ENCODE results near the gene SUPV3L1. TPM values are rescaled to one million over a fixed set of nuclear protein-coding genes. Genes with fewer than 3 reads are reported as not detected.
"Not testable (repeated sequence)": the region's sequence is repeated elsewhere in the genome, so short reads cannot be mapped to it uniquely, and the experiment has no call there.

SUPV3L1 gene
- total RNA-seq, 2 experiments from 2014 or later: 78.1 to 78.7 TPM

- TF ChIP-seq CTCF (IDR thresholded peaks at IDR 0.05): no peak
- H3K27ac ChIP-seq (ENCODE audit: low read depth in 1 of 2, low read length in 2 of 2): no peak overlapping the region
- H3K4me3 ChIP-seq (ENCODE audit: low read length): no peak overlapping the region
- no peaks in the 10 kb centered on the region for H3K4me1 ChIP-seq (ENCODE audit: insufficient read depth, low read length)
- Mint-ChIP-seq H3K4me3 (no peak overlapping the region), H3K4me1 (ENCODE audit: low read depth) (no peaks in the 10 kb centered on the region), H3K27ac (no peak overlapping the region), H3K9me3 (no peaks in the 10 kb centered on the region), H3K27me3 (no peaks in the 10 kb centered on the region), H3K36me3 (ENCODE audit: low read depth) (peaks cover 40% of the 10 kb centered on the region)
- CTCF ChIA-PET: no interaction called here
- ATAC-seq (ENCODE audit: poor library complexity) (no peak), DNase-seq (no peak)
- peaks cover 31% of the 10 kb centered on the region for H3K36me3 ChIP-seq (ENCODE audit: insufficient read depth, low read length)
- intact Hi-C loops (cut with DNase I, micrococcal nuclease): no loop called here
- H3K27me3 ChIP-seq (ENCODE audit: control insufficient read depth in 1 of 2, insufficient read depth in 2 of 2, low read length in 2 of 2): no peaks in the 10 kb centered on the region
- POLR2A ChIA-PET: no interaction called here
- no peaks in the 10 kb centered on the region for H3K9me3 ChIP-seq (ENCODE audit: control insufficient read depth in 1 of 2, insufficient read depth in 1 of 2, low read length in 2 of 2)
Measured at GRCh38 chr10:69172241-69172982, 7.6 kb upstream of the SUPV3L1 start.

- intact Hi-C loops (cut with DNase I, micrococcal nuclease): loop anchor here in 1 of 2 experiments (5.0 kb wide), 1 partner anchor 183 kb away; no protein-coding TSS in a partner anchor
- H3K36me3 ChIP-seq (ENCODE audit: insufficient read depth, low read length); H3K4me1 ChIP-seq (ENCODE audit: insufficient read depth, low read length); H3K4me3 Mint-ChIP-seq; ATAC-seq (ENCODE audit: poor library complexity); H3K9me3 Mint-ChIP-seq; H3K27me3 Mint-ChIP-seq; H3K4me3 ChIP-seq (ENCODE audit: low read length); DNase-seq; POLR2A ChIA-PET; H3K27ac ChIP-seq (ENCODE audit: low read depth in 1 of 2, low read length in 2 of 2); H3K27me3 ChIP-seq (ENCODE audit: control insufficient read depth in 1 of 2, insufficient read depth in 2 of 2, low read length in 2 of 2); H3K27ac Mint-ChIP-seq; H3K9me3 ChIP-seq (ENCODE audit: control insufficient read depth in 1 of 2, insufficient read depth in 1 of 2, low read length in 2 of 2): not testable (repeated sequence)
- Mint-ChIP-seq H3K4me1 (ENCODE audit: low read depth) (peaks cover 15% of the 10 kb centered on the region), H3K36me3 (ENCODE audit: low read depth) (peaks cover 31% of the 10 kb centered on the region)
- CTCF ChIA-PET: interaction anchor here (1.4 kb wide), 1 partner anchor 50 kb away, joined by 3 read pairs; no protein-coding TSS in a partner anchor
Measured at GRCh38 chr10:69175326-69175725, 4.7 kb upstream of the SUPV3L1 start.

- no peak for DNase-seq
- Mint-ChIP-seq H3K27me3 (no peaks in the 10 kb centered on the region), H3K36me3 (ENCODE audit: low read depth) (peaks cover 24% of the 10 kb centered on the region), H3K27ac (no peak overlapping the region), H3K4me1 (ENCODE audit: low read depth) (peaks cover 29% of the 10 kb centered on the region), H3K9me3 (no peaks in the 10 kb centered on the region), H3K4me3 (peak overlapping the region; percentile 30)
- H3K4me1 ChIP-seq (ENCODE audit: insufficient read depth, low read length): peaks cover 21% of the 10 kb centered on the region
- no peaks in the 10 kb centered on the region for H3K27me3 ChIP-seq (ENCODE audit: control insufficient read depth in 1 of 2, insufficient read depth in 2 of 2, low read length in 2 of 2)
- no peak for ATAC-seq (ENCODE audit: poor library complexity)
- no peak overlapping the region for H3K27ac ChIP-seq (ENCODE audit: low read depth in 1 of 2, low read length in 2 of 2)
- intact Hi-C loops (cut with DNase I, micrococcal nuclease): loop anchor here in 1 of 2 experiments (5.0 kb wide), 1 partner anchor 185 kb away; no protein-coding TSS in a partner anchor
- ChIA-PET POLR2A (no interaction called here), CTCF (no interaction called here)
- H3K36me3 ChIP-seq (ENCODE audit: insufficient read depth, low read length): no peaks in the 10 kb centered on the region
- TF ChIP-seq CTCF (IDR thresholded peaks at IDR 0.05): no peak
- no peak overlapping the region for H3K4me3 ChIP-seq (ENCODE audit: low read length)
- no peaks in the 10 kb centered on the region for H3K9me3 ChIP-seq (ENCODE audit: control insufficient read depth in 1 of 2, insufficient read depth in 1 of 2, low read length in 2 of 2)
Measured at GRCh38 chr10:69176823-69177222, 3.2 kb upstream of the SUPV3L1 start.

Measured in CD4-positive, alpha-beta T cell (primary cell).